Neutrophil (primary cell): ENCODE measurements around the gene ZBED6.

ENCODE experiments used
- H3K27ac ChIP-seq: fragments of 200-600 bp; sonication (generic); 2 replicates; pipeline ENCODE4 v1.5.1; 2016; ENCODE audit warnings: mild to moderate bottlenecking, moderate library complexity
- H3K27me3 ChIP-seq: fragments of 200-600 bp; sonication (generic); 2 replicates; pipeline ENCODE4 v1.6.0; 2016; ENCODE audit warnings: mild to moderate bottlenecking
- H3K36me3 ChIP-seq: fragments of 200-600 bp; sonication (generic); 2 replicates; pipeline ENCODE4 v1.5.1; 2017
- H3K4me1 ChIP-seq, 2 experiments: fragments of 200-600 bp in 1 of 2; sonication (generic) in 1 of 2; 1 replicate in 1 of 2; 2 replicates in 1 of 2; pipeline versions ENCODE4 v1.5.1 to v1.6.1; 2013 to 2016; ENCODE audit warnings: low read depth in 1 of 2, low read length in 1 of 2, mild to moderate bottlenecking in 1 of 2, moderate library complexity in 1 of 2; ENCODE audit not compliant: control insufficient read depth in 1 of 2, insufficient read depth in 1 of 2
- H3K4me3 ChIP-seq, 2 experiments: fragments of 200-600 bp in 1 of 2; sonication (generic) in 1 of 2; 1 replicate in 1 of 2; 2 replicates in 1 of 2; pipeline ENCODE4 v1.5.1; 2013 to 2016; ENCODE audit warnings: low read depth in 1 of 2, low read length in 1 of 2, mild to moderate bottlenecking in 1 of 2, moderate library complexity in 1 of 2
- H3K9me3 ChIP-seq: fragments of 200-600 bp; sonication (generic); 2 replicates; pipeline ENCODE4 v1.5.1; 2016
- CTCF ChIP-seq: fragments of 200-600 bp; sonication (generic); IDR thresholded peaks from 2 replicates; pipeline ENCODE4 v1.5.1; 2016; ENCODE audit warnings: antibody characterized with exemption

Gene ZBED6

GRCh38 chr1:203835476-203835875 lies 40.1 kb downstream of the ZBED6 start:
- H3K36me3 ChIP-seq = peaks cover 98% of the 10 kb centered on the region
- H3K9me3 ChIP-seq = no peaks in the 10 kb centered on the region
- H3K4me1 ChIP-seq = no peaks in the 10 kb centered on the region
- no peak overlapping the region for H3K27ac ChIP-seq
- no peak overlapping the region for H3K4me3 ChIP-seq
- no peaks in the 10 kb centered on the region for H3K27me3 ChIP-seq
- no peak for TF ChIP-seq CTCF

- Histone ChIP-seq H3K36me3 (peaks cover 89% of the 10 kb centered on the region), H3K9me3 (no peaks in the 10 kb centered on the region), H3K4me1 (no peaks in the 10 kb centered on the region), H3K4me3 (no peak overlapping the region), H3K27me3 (no peaks in the 10 kb centered on the region), H3K27ac (no peak overlapping the region)
- TF ChIP-seq CTCF = no peak
Observed at GRCh38 chr1:203839081-203839480, 43.7 kb downstream of the ZBED6 start.

- Histone ChIP-seq H3K4me1 (no peaks in the 10 kb centered on the region), H3K9me3 (no peaks in the 10 kb centered on the region), H3K27me3 (no peaks in the 10 kb centered on the region), H3K36me3 (peaks cover 84% of the 10 kb centered on the region), H3K27ac (no peak overlapping the region), H3K4me3 (no peak overlapping the region)
- no peak for TF ChIP-seq CTCF
Observed at GRCh38 chr1:203840208-203840808, 44.9 kb downstream of the ZBED6 start.

- H3K27ac ChIP-seq = no peak overlapping the region
- no peaks in the 10 kb centered on the region for H3K9me3 ChIP-seq
- no peak for TF ChIP-seq CTCF
- H3K4me1 ChIP-seq = no peaks in the 10 kb centered on the region
- no peaks in the 10 kb centered on the region for H3K27me3 ChIP-seq
- H3K4me3 ChIP-seq = no peak overlapping the region
- peaks cover 79% of the 10 kb centered on the region for H3K36me3 ChIP-seq
Observed at GRCh38 chr1:203842559-203842876, 47.1 kb downstream of the ZBED6 start.

- Histone ChIP-seq H3K4me1 (no peaks in the 10 kb centered on the region), H3K36me3 (peaks cover 79% of the 10 kb centered on the region)
- TF ChIP-seq CTCF = no peak
Observed at GRCh38 chr1:203843435-203843834, 48.0 kb downstream of the ZBED6 start.

More at GRCh38 chr1:203843435-203843834, 48.0 kb downstream of the ZBED6 start:
- Histone ChIP-seq H3K27ac (no peak overlapping the region), H3K9me3 (no peaks in the 10 kb centered on the region), H3K4me3 (no peak overlapping the region), H3K27me3 (no peaks in the 10 kb centered on the region)
